CD4-positive, alpha-beta T cell treated with Interleukin-6 at 100 ng/mL for 8 hours (primary cell): ENCODE measurements around the gene LARP1B.
"Not testable (repeated sequence)": the region's sequence is repeated elsewhere in the genome, so short reads cannot be mapped to it uniquely, and the experiment has no call there.

ENCODE experiments used
- DNase-seq: peaks from one replicate; pipeline ENCODE4 v3.0.0-alpha.2; 2020; ENCODE audit warnings: mixed read lengths, low spot score

Gene LARP1B

GRCh38 chr4:128225148-128225547 lies 164.0 kb downstream of the LARP1B start:
- DNase-seq: no peak

- no peak for DNase-seq
Measured at GRCh38 chr4:128227991-128228571, 167.0 kb downstream of the LARP1B start.

GRCh38 chr4:128228845-128229795 lies 168.0 kb downstream of the LARP1B start:
- DNase-seq: no peak

DNA sequence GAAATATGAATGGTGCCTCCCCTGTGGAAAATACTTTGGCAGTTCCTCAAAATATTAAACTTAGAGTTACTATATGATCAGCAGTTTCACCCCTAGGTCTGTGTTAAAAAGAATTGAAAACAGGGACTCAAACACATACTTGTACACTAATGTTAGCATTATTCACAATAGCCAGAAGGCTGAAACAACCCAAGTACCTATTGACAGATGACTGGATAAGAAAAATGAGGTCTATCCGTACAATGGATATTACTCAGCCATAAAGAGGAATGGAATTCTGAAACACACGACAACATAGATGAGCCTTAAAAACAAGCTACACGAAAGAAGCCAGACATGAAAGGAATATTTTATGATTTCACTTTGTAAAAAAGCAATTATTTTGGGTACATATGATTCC lies 171.6 kb downstream of the LARP1B start:
- DNase-seq: no peak

GRCh38 chr4:128234836-128235235 lies 173.7 kb downstream of the LARP1B start:
- DNase-seq: no peak

GRCh38 chr4:128241019-128241418 lies 179.9 kb downstream of the LARP1B start:
- DNase-seq: no peak

DNA sequence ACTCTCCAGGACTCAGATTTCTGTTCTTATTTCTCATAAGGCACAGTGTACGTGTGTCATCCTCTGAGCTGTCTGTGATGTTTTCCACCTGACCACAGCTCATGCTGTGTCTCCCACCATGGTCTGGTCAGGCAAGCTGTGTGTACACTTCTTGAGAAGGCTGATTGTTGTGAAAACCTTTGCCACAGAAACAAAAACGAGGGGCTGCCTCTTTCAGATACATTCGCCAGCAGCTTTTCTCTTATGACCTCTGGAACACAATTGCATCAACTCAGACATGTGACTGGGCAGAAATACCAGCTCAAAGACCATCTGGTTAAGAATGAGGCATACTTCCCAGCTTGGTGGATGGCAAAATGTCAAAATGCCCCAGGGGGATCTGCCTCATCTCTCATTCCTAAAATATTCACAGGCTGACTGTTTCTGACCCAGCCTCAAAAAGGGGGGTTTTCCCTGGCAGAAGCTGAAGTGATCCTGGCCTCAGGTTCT lies 180.4 kb downstream of the LARP1B start:
- DNase-seq: no peak

GRCh38 chr4:128241981-128242380 lies 180.9 kb downstream of the LARP1B start:
- DNase-seq: no peak

DNA sequence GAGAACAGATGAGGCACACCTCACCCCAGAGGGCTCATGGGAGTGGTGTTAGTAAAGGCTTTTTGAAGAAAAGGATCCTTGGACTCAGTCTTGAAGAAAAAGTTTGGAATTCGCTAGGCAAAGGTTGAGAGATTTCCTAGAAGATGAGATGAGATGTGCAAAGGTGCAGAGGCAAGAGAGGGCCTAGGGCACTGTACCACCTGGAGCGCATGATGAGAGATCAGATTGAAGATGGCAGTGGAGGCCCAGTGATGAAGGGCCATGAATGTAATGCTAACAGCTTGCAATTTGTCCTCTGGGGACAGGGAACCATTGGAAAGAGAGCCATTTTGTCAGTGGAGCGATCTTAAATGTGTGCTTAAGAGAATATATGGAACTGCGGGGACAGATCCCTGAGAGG lies 181.5 kb downstream of the LARP1B start:
- no peak for DNase-seq

- DNase-seq: no peak
Measured at GRCh38 chr4:128244379-128244778, 183.3 kb downstream of the LARP1B start.

DNA sequence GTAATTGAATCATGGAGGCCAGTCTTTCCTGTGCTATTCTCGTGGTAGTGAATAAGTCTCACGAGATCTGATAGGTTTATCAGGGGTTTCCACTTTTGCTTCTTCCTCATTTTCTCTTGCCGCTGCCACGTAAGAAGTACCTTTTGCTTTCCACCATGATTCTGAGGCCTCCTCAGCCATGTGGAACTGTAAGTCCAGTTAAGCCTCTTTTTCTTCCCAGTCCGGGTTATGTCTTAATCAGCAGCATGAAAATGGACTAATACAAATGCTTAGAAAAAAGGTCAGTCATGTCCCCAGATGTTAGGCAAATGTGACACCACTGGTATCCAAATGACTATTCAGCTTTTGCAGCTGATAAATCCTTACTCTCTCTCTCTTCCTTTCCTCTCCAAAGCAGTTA lies 184.3 kb downstream of the LARP1B start:
- not testable (repeated sequence) for DNase-seq

DNA sequence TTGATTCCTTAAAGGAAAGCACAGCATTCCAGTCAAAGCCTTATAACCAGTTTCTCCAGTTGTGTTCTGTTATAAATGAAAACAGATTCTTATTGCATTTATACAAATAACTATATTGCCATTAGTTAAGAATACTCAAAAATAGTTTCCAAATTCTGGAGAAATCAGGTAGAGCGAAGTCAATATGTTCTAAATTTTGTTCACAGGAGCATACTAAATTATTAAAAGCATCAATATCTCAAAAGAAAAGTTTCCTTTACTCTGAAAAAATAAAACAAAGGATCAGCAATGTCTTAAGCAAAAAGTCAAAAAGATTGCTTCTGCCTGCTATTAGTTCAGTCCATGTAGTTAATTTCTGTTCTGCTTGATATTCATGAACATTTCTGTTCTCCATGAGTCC lies 186.8 kb downstream of the LARP1B start:
- DNase-seq: no peak

DNA sequence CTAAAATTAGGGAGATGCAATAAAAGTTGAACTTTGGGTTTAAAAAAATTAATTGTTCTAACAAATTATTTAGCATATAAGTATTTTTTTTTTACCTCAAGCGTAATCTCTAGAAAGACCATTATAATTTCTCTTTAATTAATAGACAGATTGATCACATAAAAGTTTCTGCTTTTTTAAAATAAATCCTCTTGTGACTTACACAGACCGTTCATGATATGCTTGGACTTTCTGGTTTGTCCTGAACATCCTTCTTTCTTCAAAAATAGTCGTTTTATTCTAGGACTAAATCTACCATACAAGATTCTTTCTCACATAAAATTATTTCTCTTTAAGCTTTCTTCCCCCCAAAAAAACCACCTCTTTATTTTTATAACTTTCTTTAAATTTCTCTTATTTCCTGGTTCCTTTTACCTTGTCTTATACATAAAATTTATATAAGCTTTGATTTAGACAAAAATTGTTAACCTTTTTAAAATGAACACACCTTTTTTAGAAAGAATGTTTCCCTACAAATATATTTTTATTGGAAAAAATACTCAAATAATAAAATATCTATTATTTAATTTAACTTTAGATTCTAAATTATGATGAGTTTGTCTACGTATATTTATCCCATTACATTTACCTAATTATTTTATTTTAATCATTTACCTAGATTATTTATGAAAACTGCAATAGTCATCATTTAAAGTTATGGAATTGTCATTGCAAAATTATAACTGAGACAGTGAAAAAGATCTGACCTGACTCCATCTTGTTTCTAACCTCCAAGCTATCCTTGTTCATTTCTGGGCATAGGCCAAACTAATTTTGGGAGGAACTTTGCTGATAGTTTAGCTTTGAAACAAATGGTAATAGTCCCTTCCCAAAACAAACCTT lies 188.9 kb downstream of the LARP1B start:
- no peak for DNase-seq

GRCh38 chr4:128255906-128256305 lies 194.8 kb downstream of the LARP1B start:
- DNase-seq: no peak

DNA sequence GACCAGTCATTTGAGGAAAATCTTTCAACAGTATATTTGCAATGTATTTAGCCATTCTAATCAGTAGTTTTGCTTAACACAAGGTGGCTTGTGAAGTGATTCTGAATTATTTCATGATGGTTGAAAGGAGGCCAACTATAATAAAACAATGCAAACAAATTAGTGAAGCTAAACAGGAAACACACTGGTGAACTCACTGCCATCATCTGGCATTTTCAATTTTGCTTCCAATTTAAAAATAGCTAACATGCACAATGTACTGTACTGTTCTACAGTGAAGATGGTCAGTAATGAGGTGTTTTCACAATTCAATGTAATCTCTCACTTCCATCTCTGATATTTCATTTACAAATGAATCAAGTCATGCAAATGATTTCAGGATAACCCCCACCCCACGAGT lies 195.4 kb downstream of the LARP1B start:
- DNase-seq: no peak

DNA sequence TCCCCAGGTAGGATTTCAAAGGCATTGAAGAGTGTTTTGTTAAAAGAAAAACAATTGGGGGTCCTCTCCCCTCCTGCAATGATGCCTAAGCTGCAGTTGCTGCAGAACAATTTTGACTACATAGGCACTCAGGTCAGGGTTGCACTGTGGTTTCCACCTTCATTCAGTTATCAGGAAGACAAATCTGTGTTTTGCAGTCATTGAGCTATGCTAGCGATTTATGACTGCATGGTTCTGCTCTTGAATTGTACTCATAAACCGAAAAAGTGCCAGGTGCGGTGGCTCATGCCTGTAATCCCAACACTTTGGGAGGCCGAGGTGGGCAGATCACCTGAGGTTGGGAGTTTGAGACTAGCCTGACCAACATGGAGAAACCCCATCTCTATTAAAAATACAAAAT lies 197.1 kb downstream of the LARP1B start:
- DNase-seq: not testable (repeated sequence)

GRCh38 chr4:128259889-128260288 lies 198.8 kb downstream of the LARP1B start:
- DNase-seq: not testable (repeated sequence)
